HCT116 (cell line): ENCODE results near the gene ZBTB21. TPM values are rescaled to one million over a fixed set of nuclear protein-coding genes. Genes with fewer than 3 reads are reported as not detected.

ENCODE experiments used
- ATAC-seq: fragments of 200-7000 bp; cut with Tn5 transposase; 2 replicates; pipeline ENCODE4 v1.9.1; 2020; ENCODE audit warnings: mild to moderate bottlenecking, moderate library complexity
- BruUV-seq: library from RNA; stranded (reverse); fragments of 400-500 nt; replicated peaks from 2 replicates; lab custom pipeline; 2021; lab: Mats Ljungman, UMichigan
- CTCF ChIA-PET: fragments of 300-600 bp; sonication (Branson Sonifier 250); formaldehyde crosslinking; loops from one replicate; lab custom pipeline; 2021; ENCODE audit warnings: antibody characterized with exemption; lab: Charles Lee
- POLR2A ChIA-PET: fragments of 300-600, 350-600 bp; sonication (Branson Sonifier 250); formaldehyde crosslinking; loops from one replicate; lab custom pipeline; 2021; ENCODE audit warnings: antibody characterized with exemption; lab: Charles Lee
- RAD21 ChIA-PET, 2 experiments: fragments of 300-600 bp; sonication (Branson Sonifier 250); formaldehyde crosslinking; loops; one replicate each; lab custom pipeline; 2023; ENCODE audit warnings: low total read pairs in 2 of 2; ENCODE audit not compliant: uncharacterized antibody in 2 of 2, unreplicated experiment in 2 of 2, low non-redundant PET in 1 of 2; lab: Charles Lee
- DNase-seq: peaks from one replicate; pipeline ENCODE4 v3.0.0-alpha.2; 2010; ENCODE audit warnings: low read depth, low spot score
- H2AFZ ChIP-seq: fragments of 200-600 bp; shearing (Covaris generic), sonication (generic); 2 replicates; pipeline ENCODE4 v1.6.1; 2017; ENCODE audit warnings: low read depth, mixed run types, mixed read lengths, antibody characterized with exemption, low read length; ENCODE audit not compliant: poor library complexity, severe bottlenecking
- H3K27ac ChIP-seq: 2 replicates; pipeline ENCODE4 v1.5.1; 2012; ENCODE audit warnings: low read depth, low read length
- H3K27me3 ChIP-seq: fragments of 200-600 bp; sonication (generic); 2 replicates; pipeline ENCODE4 v1.6.1; 2016; ENCODE audit warnings: mixed run types, low read length, mixed read lengths; ENCODE audit not compliant: insufficient read depth
- H3K36me3 ChIP-seq, 2 experiments: fragments of 200-500 bp in 1 of 2; fragments of 200-600 bp in 1 of 2; sonication (Bioruptor generic) in 1 of 2; sonication (generic) in 1 of 2; 2 replicates each; pipeline versions ENCODE4 v1.5.1 to v1.6.1; 2014 to 2016; ENCODE audit warnings: low read length in 2 of 2, inconsistent platforms in 1 of 2, mixed read lengths in 1 of 2, mixed run types in 1 of 2; ENCODE audit not compliant: insufficient read depth in 2 of 2, control insufficient read depth in 1 of 2
- H3K4me1 ChIP-seq, 2 experiments: fragments of 200-600 bp in 1 of 2; sonication (generic) in 1 of 2; 2 replicates each; pipeline versions ENCODE4 v1.5.1 to v1.6.1; 2012 to 2017; ENCODE audit warnings: low read length in 2 of 2, inconsistent platforms in 1 of 2, mild to moderate bottlenecking in 1 of 2, mixed read lengths in 1 of 2, mixed run types in 1 of 2, moderate library complexity in 1 of 2; ENCODE audit not compliant: insufficient read depth in 2 of 2, control insufficient read depth in 1 of 2
- H3K4me2 ChIP-seq: fragments of 200-600 bp; sonication (generic); 2 replicates; pipeline ENCODE4 v1.6.1; 2017; ENCODE audit warnings: mixed run types, low read length, mixed read lengths
- H3K4me3 ChIP-seq, 2 experiments: fragments of 200-600 bp in 1 of 2; sonication (generic) in 1 of 2; replicated peaks in 1 of 2; 2 replicates each; pipeline ENCODE4 v1.5.1; 2011 to 2016; ENCODE audit warnings: low read length in 2 of 2, control low read depth in 1 of 2, low read depth in 1 of 2, mild to moderate bottlenecking in 1 of 2, mixed read lengths in 1 of 2, mixed run types in 1 of 2
- H3K79me2 ChIP-seq: fragments of 200-600 bp; sonication (generic); 2 replicates; pipeline ENCODE4 v1.6.1; 2017; ENCODE audit warnings: mild to moderate bottlenecking, mixed run types, low read length, moderate library complexity, mixed read lengths; ENCODE audit not compliant: insufficient read depth
- H3K9ac ChIP-seq: fragments of 200-600 bp; sonication (generic); 2 replicates; pipeline ENCODE4 v1.6.1; 2016; ENCODE audit warnings: low read length, mixed read lengths
- H3K9me2 ChIP-seq: fragments of 200-600 bp; sonication (generic), shearing (Covaris generic); 2 replicates; pipeline ENCODE4 v1.6.1; 2017; ENCODE audit warnings: mixed run types, mild to moderate bottlenecking, moderate library complexity; ENCODE audit not compliant: insufficient read depth
- H3K9me3 ChIP-seq, 2 experiments: fragments of 200-500 bp in 1 of 2; fragments of 200-600 bp in 1 of 2; sonication (Bioruptor generic) in 1 of 2; sonication (generic) in 1 of 2; 2 replicates each; pipeline ENCODE4 v1.6.1; 2014 to 2017; ENCODE audit warnings: low read length in 2 of 2, mixed read lengths in 2 of 2, inconsistent platforms in 1 of 2, low read depth in 1 of 2, mild to moderate bottlenecking in 1 of 2, mixed run types in 1 of 2, moderate library complexity in 1 of 2; ENCODE audit not compliant: control insufficient read depth in 1 of 2, insufficient read depth in 1 of 2
- H4K20me1 ChIP-seq: fragments of 200-600 bp; sonication (generic), shearing (Covaris generic); 2 replicates; pipeline ENCODE4 v1.6.1; 2017; ENCODE audit warnings: mixed run types, mild to moderate bottlenecking, moderate library complexity; ENCODE audit not compliant: insufficient read depth
- CEBPB ChIP-seq: IDR thresholded peaks from 2 replicates; pipeline ENCODE4 v1.6.1; 2012; ENCODE audit warnings: low read depth
- CTCF ChIP-seq, 3 experiments: fragments of 200-600 bp in 1 of 3; sonication (generic) in 1 of 3; IDR thresholded peaks in 2 of 3; conservative IDR thresholded peaks in 1 of 3; 2 replicates each; pipeline ENCODE4 v1.5.1; 2012 to 2017; ENCODE audit warnings: low read depth in 2 of 3, low read length in 2 of 3, antibody characterized with exemption in 1 of 3, borderline replicate concordance in 1 of 3, control low read depth in 1 of 3, mild to moderate bottlenecking in 1 of 3, mixed read lengths in 1 of 3, mixed run types in 1 of 3, moderate library complexity in 1 of 3; ENCODE audit not compliant: insufficient read depth in 1 of 3
- EGR1 ChIP-seq: IDR thresholded peaks from 2 replicates; pipeline ENCODE4 v1.6.1; 2012; ENCODE audit warnings: low read depth
- intact Hi-C: fragments of 100-400 bp; cut with micrococcal nuclease; formaldehyde crosslinking; loops from 2 replicates; pipeline ENCODE4 v1.10.0; 2022
- total RNA-seq: library from RNA; stranded (reverse); gene quantifications from one replicate; pipeline ENCODE4 v1.2.1, GENCODE V29; 2021; ENCODE audit not compliant: unreplicated experiment

The ZBTB21 gene
- total RNA-seq, 1 experiment from 2014 or later = 28.7 TPM

GRCh38 chr21:41948901-41949300, 61.3 kb downstream of the ZBTB21 start (continued):
- TF ChIP-seq CTCF (IDR thresholded peaks at IDR 0.05 in 2 of 3, conservative IDR thresholded peaks at IDR 0.05 in 1 of 3; ENCODE audit: borderline replicate concordance in 1 of 3, insufficient read depth in 1 of 3, low read depth in 2 of 3, low read length in 2 of 3) = no peak

GRCh38 chr21:41948078-41948895, 61.9 kb downstream of the ZBTB21 start:
- no peaks in the 10 kb centered on the region for H3K9me2 ChIP-seq
- H3K4me3 ChIP-seq = no peak overlapping the region
- ATAC-seq (no peak), DNase-seq (no peak)
- no peaks in the 10 kb centered on the region for H3K9me3 ChIP-seq
- no peak overlapping the region for H3K9ac ChIP-seq
- H2AFZ ChIP-seq = no peak overlapping the region
- no peaks in the 10 kb centered on the region for H3K27me3 ChIP-seq
- POLR2A ChIA-PET = no interaction called here
- no peak overlapping the region for H3K27ac ChIP-seq
- no TSS peak for BruUV-seq
- intact Hi-C loops = no loop called here
- H3K4me1 ChIP-seq = peaks cover 12 to 14% of the 10 kb centered on the region in 2 experiments
- RAD21 ChIA-PET = interaction anchor here in 1 of 2 experiments (0.5 kb wide), 1 partner anchor 16 kb away, joined by 3 read pairs; no protein-coding TSS in a partner anchor
- CTCF ChIA-PET = no interaction called here
- peaks cover 91% of the 10 kb centered on the region for H3K79me2 ChIP-seq
- no peak overlapping the region for H3K4me2 ChIP-seq
- TF ChIP-seq CEBPB = no peak
- no peak for TF ChIP-seq EGR1
- H4K20me1 ChIP-seq = 0 out of 2 replicates have a peak, but pooled peaks cover 4% of the 10 kb centered on the region
- H3K36me3 ChIP-seq = 0 out of 4 replicates have a peak, but pooled peaks cover 0 to 4% of the 10 kb centered on the region in 2 experiments
